OCI-LY3 (cell line): Measurements from ENCODE around the gene TBXAS1.

ENCODE experiments used
- CTCF ChIP-seq: fragments of 200-600, 300-600 bp; sonication (generic); IDR thresholded peaks from 2 replicates; pipeline ENCODE4 v1.5.1; 2014; ENCODE audit warnings: antibody characterized with exemption, low read length, low read depth
- EZH2phosphoT487 ChIP-seq: fragments of 200-600 bp; shearing (Covaris generic); IDR thresholded peaks from 2 replicates; pipeline ENCODE4 v1.6.1; 2018; ENCODE audit warnings: antibody characterized with exemption, mixed run types, low read depth

GRCh38 chr7:140033036-140033435 is 204.0 kb downstream of the TBXAS1 start:
- no peak for TF ChIP-seq CTCF
- TF ChIP-seq EZH2phosphoT487 = no peak
